ENCODE results near the gene ZNF385D.

ZNF385D gene

DNA sequence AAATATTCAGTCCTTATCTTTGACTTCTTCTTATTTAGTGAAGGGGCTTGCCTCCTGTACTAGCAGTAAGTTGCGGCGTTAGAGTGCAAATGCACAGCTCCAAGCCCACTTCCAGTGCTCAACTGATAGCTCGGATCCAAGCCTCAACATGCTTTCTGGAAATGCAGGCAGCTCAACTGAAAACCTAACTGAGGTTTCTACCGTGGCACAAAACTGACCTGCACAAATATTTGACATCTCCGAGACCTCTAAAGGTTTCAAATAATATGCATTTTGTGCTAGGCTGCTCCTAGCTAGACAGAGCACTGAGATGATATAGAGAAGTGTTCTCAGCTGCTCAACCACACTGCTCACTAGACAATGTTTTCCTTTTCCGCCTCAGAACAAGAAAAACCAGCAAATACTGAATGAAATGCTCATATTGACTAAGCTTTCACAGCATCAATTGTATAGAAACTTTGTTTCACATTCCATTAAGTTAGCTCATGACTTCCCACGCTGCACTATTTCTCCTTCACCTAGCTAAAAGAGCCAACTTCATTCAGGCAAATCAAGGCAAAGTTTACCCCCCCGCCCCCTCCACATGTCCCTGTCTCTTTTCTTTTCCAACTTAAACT lies 822 bp downstream of the ZNF385D start:
- DNase-seq (ENCODE audit: low spot score): no peak

DNA sequence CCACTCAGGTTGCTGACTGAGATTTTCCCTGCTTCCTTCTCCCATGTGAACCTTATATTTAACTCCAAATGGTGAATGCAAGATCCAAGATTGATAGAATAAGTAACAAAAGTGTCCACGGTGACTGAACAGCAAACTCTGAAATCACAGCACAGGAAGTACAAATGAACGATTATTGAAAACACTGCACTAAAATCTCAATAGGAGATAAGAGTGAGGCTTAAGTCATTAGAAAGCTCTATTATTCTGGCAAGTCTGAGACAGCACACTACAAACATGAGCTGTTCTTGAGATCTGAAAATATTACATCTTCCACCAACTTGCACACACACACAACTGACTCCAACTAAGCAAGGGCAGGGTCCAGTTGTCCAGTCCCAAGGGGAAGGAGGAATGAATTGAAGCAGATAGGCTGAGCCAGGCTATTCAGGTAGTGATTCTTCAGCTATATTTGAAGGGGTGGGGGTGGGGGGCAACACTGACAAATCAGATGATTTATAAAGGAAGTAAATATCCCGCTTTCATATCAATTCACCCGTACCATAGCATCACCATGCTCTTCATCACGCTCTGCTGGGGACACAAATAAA lies 2.9 kb downstream of the ZNF385D start:
- DNase-seq (ENCODE audit: low spot score): no peak

DNA sequence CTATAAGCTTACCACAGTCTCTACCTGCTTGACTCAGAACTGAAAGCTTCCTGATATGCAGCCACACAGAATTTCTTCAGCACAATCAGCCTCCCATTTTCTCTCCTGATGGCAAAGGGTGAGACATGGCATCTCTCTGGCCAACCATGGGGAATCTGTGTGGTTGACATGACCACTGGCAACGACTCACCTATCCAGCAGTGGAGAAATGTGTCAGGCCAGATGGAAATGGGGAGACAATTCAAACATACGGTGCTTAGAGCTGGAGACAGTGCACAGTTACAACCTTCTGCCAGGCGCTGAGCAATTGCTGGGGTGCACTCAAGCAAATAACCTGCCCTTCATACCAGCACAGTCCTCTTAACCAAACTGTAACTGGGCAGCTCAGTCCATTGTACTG lies 3.6 kb downstream of the ZNF385D start:
- no peak for DNase-seq (ENCODE audit: low spot score)

DNA sequence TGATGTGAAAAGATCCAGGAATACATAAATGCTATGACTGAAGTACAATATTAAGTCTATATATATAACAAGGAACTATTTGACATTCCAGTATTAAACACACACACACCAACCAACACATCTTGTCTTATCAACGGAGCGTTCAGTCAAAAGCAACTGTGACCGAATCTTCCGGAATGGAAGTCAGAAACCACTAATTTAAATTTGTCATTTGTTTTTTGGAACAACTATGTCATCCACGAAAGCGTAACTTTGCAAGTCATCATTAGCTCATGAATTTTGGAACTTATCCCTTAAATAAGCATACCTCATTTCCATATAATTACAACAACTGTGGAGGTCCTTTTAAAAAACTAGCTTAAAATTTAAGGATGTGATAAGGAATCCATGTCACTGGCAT lies 5.0 kb downstream of the ZNF385D start:
- DNase-seq (ENCODE audit: low spot score): no peak

DNA sequence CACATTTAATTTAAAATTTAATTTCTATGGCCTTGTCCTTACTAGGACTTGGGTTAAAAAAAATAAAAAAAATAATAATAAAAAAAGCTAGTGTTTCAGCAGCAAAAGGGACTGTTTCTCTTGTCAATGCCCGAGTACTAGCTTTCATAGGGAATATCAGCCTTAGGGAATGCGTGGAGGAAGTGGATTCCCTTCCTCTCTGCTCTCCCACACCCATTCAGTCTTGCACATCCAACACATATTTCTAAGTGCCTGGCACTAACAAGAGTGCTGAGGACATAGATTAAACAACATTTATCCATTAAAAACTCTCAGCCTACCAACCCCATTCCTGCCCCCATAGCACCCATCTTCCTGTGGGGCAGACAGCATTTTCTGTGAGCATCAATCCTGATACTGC lies 6.2 kb downstream of the ZNF385D start:
- no peak for DNase-seq (ENCODE audit: low spot score)

DNA sequence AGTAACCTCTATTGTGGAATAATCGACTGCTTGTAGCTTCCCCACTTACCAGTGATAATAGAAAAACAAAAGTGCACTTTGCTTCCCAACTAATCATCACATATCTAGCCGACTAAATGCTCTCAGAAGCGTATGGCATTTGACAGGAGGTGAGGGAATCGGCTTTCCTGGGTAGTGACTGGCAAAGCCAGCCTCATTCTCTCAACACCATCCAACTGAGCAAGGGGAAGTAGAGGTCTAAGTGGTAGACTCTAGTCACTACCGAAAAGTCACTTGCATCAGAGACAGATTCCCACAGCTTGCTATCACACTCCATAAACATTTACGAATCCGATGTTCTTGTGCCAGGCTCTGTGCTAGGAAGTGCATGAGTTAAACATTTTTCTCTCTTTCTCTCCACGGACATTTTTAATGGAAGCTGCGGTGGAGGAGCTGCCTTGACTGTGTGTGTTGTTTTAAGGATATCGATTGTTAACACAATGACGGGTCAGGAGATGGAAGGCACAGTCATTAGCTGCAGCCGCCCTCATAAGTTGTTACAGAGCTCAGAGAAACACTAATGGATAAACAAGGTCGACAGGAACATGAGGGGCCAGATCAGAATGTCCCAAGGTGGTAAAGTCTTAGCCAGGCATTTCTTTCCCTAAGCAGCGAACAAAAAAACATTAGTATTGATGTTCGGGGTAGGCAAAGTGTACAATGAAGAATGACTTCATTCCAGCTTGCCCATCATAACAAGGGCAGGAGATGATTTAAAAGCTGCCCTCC lies 11.9 kb downstream of the ZNF385D start:
- DNase-seq (ENCODE audit: low spot score): no peak

DNA sequence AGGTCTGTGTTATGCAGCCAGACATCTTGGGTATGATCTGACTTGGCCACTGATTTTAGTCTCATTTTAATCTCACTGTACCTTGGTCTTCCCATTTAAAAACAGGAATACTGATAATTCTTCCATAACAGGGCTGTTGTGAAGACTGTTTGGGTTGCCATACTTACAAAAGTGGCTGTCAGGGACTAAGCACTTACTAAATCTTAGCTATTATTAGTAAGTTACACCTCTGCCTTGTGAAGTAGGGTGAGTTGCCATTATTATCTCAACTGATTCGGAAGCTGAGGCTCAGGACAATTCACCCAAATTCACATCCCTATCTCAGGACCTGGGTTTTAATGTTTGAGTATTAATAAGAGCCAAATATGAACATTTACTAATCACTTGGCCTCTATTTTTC lies 12.7 kb downstream of the ZNF385D start:
- DNase-seq (ENCODE audit: low spot score): no peak

DNA sequence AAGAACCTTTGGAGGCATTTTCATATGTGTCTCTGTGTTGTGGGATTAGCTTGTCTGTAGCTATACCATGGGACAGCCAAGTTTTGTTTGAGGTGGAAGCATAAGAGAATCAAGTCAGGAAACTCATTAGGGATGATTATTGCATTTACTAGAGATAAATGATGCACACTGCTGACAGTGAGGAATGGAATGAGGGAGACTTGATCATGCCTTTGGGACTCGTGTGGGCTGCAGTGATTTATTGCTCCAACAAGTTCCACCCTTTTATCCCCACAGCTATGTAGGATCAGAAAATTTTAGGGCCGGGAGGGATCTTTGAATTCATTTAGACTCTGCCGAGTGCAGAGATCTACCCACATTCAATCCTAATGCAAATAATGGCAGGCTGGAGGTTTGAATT lies 16.3 kb downstream of the ZNF385D start:
- peak; percentile 40 for DNase-seq (ENCODE audit: low spot score)

DNA sequence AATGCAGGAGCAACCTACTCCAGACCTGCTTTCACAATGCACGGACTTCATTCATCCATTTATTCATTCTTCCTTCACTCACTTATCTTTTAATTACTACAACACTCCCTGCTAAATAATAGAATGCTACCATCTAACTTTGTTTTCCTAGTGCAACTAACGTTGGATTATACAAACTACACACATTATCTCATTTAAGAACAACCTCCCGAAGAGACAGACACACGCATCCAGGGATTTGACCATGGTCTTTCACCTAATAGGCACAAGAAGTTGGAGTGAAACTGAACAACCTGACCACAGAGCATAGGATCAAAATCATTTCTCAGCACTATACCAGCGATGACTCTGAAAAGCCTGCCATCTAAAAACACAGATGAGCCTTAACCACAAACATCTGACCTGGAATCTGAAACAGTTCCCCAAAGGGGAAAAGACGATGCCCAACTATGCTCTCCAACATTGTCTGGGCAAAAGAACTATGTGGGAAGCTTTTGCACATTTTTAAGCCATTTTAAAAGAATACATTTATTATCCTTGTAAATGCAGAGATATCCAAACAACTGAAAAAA lies 21.0 kb downstream of the ZNF385D start:
- peak; percentile 58 for DNase-seq (ENCODE audit: low spot score)

DNA sequence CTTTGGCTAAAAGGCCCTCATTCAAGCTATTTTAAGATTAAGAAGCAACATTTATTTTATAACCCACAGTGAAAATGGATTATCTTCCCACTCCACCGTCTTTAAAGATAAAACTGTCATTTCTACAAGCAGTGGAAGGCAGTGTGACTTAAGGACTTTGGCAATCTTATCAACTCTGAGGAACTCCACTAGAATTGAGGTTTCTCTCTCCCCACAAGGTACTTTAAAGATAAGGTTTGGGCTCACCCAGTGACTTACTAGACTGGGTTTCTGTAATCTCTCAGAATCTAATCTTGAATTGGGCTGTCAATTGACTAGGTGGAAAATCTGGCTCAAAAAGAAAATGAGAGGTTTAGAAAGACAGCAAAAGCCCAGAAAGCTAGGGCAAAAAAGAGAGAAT lies 21.7 kb downstream of the ZNF385D start:
- DNase-seq (ENCODE audit: low spot score): no peak

DNA sequence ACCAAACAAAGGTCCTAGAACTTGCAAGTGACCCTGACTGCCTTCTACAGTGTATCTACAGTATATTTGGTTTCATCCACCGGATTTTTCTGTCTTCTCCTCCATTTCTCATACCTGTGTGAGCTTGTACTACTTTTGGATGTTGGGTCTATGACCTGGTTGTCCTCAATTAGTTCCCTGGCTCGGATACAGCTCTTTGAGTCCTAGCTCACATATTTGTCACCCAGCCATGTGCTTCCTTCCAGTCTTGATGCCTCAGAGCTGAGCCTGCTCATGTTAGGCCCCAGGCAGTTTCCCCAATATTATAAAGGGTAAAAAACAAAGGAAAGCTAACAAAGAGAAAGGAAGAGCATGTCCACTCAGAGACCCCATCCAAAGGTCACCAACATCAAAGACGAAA lies 28.2 kb downstream of the ZNF385D start:
- no peak for DNase-seq (ENCODE audit: low spot score)

DNA sequence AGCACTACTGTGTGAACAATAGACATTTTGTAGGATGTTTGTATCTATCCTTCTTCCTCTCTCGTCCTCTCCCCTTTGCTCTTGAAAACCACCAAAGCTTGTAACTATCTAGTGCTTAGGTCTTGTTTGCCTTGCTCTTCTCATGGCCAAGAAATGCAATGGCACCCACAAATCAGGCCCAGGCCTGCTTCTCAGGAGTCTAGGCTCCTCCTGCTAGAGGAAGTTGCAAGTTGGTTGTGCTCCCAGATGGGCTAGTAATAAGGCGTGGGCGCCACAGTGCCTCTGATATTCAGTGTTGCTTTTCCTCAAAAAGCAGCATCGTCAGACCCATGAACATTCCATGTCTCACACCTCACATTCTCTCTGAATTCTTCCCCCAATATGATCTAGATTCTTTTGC lies 28.7 kb downstream of the ZNF385D start:
- no peak for DNase-seq (ENCODE audit: low spot score)

DNA sequence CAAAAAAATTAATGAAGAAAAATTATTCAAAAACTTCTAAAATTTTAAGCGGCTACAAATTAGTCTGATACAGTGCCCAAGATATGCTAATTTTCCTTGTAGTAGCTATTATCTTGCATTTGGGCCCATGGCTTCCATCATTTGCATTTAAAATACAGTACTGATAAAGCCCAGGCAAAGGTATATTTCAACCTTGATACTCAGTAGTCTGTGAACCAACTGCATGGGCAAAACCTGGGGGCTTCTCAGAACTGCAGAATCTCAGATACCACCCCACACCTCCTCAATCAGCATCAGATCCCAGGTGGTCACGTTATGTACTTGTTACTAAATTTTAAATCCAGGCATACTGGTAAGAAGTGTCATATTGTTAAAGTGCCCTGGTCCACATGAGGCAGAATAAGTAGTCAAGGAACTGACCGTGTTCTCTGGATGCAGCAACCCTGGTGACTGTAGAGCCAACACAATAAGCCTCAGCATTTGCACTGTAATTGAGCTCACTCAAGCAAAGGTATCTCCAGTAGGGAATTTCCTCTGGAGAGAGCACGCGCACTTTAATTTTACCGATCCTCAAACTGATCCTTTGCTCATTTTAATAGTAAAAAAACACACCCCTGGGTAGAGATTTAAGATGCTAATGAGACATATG lies 31.9 kb downstream of the ZNF385D start:
- DNase-seq (ENCODE audit: low spot score): no peak

DNA sequence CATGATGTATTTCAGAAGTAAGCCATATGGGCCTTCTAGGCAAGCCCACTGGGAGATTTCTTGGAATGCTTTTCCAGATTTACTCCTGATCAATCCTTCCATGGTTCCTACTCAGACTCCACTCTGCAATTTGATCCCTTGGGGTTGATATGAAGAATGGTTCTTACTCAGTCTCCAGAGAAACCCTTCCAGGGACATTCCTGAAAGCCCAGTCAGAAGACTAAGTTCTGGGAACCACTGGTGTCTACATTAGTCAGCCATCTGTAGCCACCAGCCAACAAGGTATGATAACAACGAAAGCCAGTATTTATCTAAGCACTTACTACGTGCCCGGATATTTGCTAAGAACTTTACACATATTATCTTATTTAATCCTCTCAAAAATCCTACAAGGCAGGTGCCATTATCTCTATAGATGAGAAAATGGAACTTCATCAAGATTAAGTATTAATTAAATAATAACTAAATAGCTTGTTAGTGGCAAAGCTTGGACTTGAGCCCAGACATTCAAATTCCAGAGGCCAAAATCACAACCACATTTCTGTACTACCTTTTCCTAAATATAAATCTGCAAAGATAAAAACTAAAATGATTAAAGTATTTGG lies 32.7 kb downstream of the ZNF385D start:
- DNase-seq (ENCODE audit: low spot score): peak; percentile 89

DNA sequence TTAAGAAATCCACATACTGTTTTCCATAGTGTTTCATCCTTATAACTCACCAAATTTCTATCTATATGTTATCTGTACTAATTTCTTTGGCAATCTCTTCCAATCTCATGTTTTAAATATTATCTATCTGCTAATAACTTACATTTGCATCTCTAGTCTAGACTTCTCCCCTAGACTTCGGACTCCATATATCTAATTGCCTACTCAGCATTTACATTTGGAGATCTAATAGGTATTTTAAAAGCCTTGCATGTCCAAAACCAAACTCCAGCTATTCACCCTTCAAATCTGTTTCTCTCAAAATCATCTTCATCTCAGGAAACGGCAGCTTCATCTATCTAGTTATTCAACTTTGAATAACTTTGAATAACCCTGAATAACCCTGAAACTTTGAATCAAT lies 35.3 kb downstream of the ZNF385D start:
- no peak for DNase-seq (ENCODE audit: low spot score)

DNA sequence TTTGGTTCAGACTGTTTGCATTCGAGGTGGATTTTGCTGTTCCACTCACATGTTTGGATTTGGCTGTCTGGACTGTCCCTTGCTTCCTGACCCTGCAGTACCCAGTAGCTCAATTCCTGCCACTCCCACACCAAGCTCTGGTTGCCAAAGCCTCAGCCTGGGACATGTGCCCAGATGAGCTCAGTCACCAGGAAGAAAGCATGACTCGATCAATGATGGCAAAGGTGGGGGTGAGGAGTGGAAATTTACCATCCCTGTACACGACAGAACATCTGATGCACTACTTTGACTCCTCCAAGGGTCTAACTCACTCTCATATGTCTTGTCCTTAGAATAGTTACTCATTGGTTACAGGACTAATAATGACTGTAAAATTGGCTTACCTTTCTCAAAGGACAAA lies 45.2 kb downstream of the ZNF385D start:
- peak; percentile 89 for DNase-seq (ENCODE audit: low spot score)

DNA sequence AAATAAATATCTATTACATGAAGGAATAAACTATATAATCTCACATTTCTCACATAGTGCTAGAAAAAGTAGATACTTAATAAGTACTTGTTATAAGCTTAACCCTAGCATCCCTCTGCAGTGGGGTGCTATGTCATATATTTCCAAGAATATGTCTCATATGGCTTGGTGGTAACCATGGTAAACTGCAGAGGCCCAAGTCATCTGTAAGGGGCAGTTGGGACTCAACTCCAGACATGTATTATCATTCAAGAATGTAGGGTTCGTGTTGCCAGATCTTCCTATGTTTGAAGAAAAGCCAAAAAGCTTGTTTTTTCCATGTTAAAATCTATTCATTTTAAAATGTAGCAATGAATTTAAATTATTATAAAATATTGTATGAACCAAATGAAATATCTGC lies 46.2 kb downstream of the ZNF385D start:
- DNase-seq (ENCODE audit: low spot score): no peak

DNA sequence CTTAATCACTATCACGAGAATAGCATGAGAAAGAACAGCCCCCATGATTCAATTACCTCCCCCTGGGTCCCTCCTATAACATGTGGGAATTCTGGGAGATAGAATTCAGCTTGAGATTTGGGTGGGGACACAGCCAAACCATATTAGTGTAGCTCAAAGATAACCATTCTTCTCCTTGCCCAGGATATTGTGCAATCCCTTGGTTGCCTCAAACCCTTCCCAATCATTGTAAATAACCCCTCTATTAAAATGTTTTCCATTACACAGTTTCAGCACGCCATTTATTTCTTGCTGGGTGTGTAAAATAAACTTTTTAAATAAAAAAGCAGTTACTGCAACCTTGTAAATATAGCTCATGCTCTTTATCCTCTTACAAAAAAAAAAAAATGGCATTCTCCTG lies 47.7 kb downstream of the ZNF385D start:
- no peak for DNase-seq (ENCODE audit: low spot score)

DNA sequence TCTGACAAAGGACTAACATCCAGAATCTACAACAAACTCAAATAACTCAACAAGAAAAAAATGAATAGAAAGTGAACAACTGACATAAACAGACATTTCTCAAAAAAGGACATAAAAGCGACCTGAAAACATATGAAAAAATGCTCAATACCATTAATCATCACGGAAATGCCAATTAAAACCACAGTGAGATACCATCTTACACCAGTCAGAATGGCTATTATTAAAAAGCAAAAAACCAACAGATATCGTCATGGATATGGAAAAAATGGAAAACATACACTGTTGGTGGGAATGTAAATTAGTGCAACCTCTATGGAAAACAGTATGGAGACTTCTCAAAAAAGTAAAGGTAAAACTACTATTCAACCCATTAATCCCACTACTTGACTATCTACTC lies 53.3 kb downstream of the ZNF385D start:
- no peak for DNase-seq (ENCODE audit: low spot score)

DNA sequence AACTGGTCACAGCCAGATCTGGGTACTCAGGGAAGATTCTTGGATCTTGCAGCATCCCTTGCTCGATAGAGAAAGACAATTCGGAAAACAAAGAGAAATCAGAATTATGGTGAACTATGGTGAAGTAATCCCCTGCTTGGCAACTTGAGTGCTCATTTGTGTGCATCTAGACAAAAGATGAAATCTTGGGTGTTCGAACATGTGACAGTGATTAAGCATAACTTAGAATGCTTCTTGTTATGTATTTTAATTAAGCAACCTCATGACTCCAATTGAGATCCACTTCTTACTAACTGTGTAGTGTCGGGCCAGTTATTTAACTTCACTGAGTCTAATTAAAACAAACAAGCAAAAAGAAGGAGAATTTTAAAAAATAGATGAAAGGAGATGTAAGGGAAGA lies 56.5 kb downstream of the ZNF385D start:
- no peak for DNase-seq (ENCODE audit: low spot score)

DNA sequence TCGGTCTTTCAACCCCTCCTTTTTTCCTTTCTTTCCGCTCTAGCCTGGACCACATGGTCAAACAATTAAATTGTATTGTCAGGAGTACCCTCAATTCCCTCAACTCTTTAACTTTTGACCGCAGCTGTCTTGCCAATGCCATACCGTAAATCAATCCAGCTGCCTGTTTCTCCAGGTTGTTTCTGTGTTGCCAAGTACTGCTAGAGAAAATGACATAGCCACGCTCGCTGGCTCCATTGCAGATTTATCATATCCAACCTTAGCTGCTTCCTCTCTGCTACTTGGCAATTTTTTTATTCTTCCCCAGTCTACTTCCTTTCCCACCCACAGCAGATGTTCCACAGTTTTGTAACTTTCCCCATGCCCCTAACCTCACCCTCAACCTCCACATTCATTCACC lies 60.0 kb downstream of the ZNF385D start:
- no peak for DNase-seq (ENCODE audit: low spot score)

DNA sequence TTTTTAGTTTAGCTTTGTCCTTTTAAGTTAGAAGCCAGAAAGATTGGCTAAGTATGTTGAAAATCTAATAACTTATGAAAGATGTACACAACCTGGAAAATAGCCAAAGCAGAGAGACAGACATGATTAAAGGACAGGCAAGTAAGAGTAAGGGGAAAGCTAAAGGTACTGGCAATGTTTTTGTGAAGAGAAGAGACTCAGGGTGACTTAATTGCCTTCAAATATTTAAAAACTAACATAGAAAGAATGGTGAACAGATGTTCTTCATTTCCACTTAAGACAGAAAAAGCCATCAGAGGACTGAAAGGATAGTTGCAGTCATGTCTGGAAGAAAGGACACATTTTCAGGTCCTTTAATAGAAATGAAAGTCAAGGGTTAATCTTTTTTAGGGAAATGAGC lies 68.8 kb downstream of the ZNF385D start:
- peak; percentile 16 for DNase-seq (ENCODE audit: low spot score)

Data from AG20443 (cell line).